ENCODE measurements around the gene ADARB2. TPM values are rescaled to one million over a fixed set of nuclear protein-coding genes. Genes with fewer than 3 reads are reported as not detected.

The ADARB2 gene
- total RNA-seq, 1 experiment from 2014 or later: not detected

- DNase-seq (ENCODE audit: low read depth): no peak
- in situ Hi-C loops (cut with HindIII; ENCODE audit: low pct_unique_long_range_greater_than_20kb, low sequenced_read_pairs): no loop called here
These were observed 165.6 kb downstream of the ADARB2 start for GRCh38 chr10:1571587-1572237.

DNA sequence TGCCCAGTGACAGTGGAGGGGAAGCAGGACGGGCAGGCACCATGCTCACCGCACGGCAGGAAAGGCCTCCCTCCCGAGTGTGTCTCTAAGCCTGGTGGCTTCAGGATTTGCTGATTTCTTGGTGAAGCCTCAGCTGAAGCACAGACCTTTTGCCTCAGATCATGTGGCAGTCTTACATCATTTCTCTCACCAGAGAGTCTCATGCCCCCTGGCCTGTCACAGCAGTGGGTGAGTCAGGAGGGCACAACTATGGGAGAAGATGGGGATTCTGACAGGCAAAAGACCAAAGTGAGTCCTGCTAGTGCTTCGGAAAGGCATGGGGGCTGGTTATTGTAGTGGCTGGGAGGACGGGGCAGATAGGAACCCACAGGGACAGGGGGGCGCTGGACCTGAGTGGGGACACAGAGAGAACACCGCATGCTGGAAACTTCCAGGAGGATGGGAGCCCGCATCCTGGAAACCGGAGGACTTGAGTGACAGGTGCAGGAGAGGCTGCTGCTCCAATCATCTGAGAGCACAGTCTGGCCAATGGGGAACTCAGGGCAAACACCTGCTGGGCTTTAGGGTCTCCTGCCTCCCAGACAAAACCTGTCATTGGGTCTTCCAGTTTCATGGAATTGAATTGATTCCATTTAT lies 166.8 kb downstream of the ADARB2 start:
- no peak for DNase-seq (ENCODE audit: low read depth)
- in situ Hi-C loops (cut with HindIII; ENCODE audit: low pct_unique_long_range_greater_than_20kb, low sequenced_read_pairs): no loop called here

- in situ Hi-C loops (cut with HindIII; ENCODE audit: low pct_unique_long_range_greater_than_20kb, low sequenced_read_pairs): no loop called here
- no peak for DNase-seq (ENCODE audit: low read depth)
These were observed 168.1 kb downstream of the ADARB2 start for GRCh38 chr10:1569208-1569607.

- in situ Hi-C loops (cut with HindIII; ENCODE audit: low pct_unique_long_range_greater_than_20kb, low sequenced_read_pairs): no loop called here
These were observed 169.4 kb downstream of the ADARB2 start for GRCh38 chr10:1567742-1568495.

DNA sequence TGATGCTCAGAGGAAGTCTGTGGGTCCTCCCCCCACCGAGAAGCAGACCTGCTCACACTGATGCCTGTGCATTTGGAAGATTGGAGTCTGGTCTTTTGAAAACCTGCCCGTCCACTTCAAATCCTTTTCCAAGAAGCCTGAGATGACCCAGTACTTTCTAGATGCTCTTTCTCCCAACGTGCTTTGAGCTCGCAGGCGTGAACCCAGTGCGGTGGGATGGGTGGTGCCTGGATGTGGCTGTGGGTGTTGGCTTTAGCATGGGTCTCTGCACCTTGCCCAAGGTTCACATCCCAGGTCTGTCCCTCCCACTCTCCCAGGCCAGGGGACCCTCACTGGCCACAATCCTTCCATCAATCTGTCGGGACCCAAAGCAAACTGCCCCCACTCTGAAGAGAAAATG lies 170.2 kb downstream of the ADARB2 start:
- DNase-seq (ENCODE audit: low read depth): no peak
- in situ Hi-C loops (cut with HindIII; ENCODE audit: low pct_unique_long_range_greater_than_20kb, low sequenced_read_pairs): no loop called here

More at GRCh38 chr10:1567742-1568495, 169.4 kb downstream of the ADARB2 start:
- no peak for DNase-seq (ENCODE audit: low read depth)

GRCh38 chr10:1564791-1565190 lies 172.5 kb downstream of the ADARB2 start:
- in situ Hi-C loops (cut with HindIII; ENCODE audit: low pct_unique_long_range_greater_than_20kb, low sequenced_read_pairs): no loop called here
- DNase-seq (ENCODE audit: low read depth): no peak

DNA sequence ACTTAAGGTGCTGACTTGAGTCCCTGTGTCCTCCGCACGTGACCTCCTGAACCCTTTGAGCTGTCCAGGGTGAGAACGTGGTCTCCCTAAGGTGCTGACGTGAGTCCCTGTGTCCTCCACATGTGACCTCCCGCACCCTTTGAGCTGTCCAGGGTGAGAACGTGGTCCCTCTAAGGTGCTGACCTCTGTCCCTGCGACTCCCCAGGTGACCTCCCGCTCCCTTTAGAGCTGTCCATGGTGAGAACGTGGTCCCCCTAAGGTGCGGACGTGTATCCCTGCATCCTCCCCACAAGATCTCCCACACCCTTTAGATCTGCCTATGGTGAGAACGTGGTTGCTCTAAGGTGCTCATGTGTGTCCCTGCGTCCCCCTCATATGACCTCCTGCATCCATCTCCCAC lies 174.3 kb downstream of the ADARB2 start:
- in situ Hi-C loops (cut with HindIII; ENCODE audit: low pct_unique_long_range_greater_than_20kb, low sequenced_read_pairs): no loop called here

GRCh38 chr10:1561731-1562337 lies 175.5 kb downstream of the ADARB2 start:
- in situ Hi-C loops (cut with HindIII; ENCODE audit: low pct_unique_long_range_greater_than_20kb, low sequenced_read_pairs): no loop called here
- DNase-seq (ENCODE audit: low read depth): no peak

More for the DNA sequence above, 174.3 kb downstream of the ADARB2 start:
- no peak for DNase-seq (ENCODE audit: low read depth)

GRCh38 chr10:1560535-1561192 lies 176.7 kb downstream of the ADARB2 start:
- in situ Hi-C loops (cut with HindIII; ENCODE audit: low pct_unique_long_range_greater_than_20kb, low sequenced_read_pairs): no loop called here
- no peak for DNase-seq (ENCODE audit: low read depth)

- in situ Hi-C loops (cut with HindIII; ENCODE audit: low pct_unique_long_range_greater_than_20kb, low sequenced_read_pairs): no loop called here
- DNase-seq (ENCODE audit: low read depth): no peak
These were observed 177.6 kb downstream of the ADARB2 start for GRCh38 chr10:1559761-1560160.

DNA sequence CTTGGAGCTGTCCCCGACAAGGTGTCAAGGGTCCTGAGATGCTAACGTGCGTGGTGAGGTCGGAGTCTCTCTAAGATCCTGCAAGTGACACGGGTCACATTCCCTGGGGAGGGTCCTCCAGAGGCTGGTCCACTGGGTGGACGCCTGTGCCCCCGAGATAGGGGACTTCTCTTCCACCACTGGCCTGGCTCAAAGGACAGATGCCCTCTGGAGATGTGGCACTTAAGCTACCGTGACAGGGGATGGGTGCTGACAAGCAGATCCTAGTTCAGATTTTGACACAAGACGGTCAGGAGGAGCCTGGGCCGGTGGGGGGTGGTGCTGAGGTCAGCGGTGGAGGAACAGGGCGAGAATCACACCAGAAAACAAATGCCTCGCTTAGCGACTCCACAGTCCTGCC lies 178.0 kb downstream of the ADARB2 start:
- in situ Hi-C loops (cut with HindIII; ENCODE audit: low pct_unique_long_range_greater_than_20kb, low sequenced_read_pairs): no loop called here
- DNase-seq (ENCODE audit: low read depth): no peak

DNA sequence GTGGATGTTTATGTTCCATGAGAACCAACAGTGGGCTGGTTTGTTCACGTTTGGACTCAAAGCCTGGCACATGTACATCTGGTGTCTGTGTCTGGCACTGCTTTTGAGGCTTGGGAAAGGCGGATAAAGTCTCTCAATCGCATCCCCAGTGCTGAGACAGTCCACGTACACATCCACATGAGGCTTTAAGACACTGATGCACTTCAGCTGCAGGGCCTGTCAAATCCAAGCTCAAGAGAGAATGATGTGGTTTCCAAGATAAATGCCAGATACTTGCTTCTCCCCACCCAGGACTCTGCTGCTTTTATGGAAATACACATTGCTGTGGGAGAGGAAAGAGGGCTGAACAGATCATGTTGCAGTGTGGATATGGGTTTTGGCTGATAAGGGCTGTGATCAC lies 178.4 kb downstream of the ADARB2 start:
- in situ Hi-C loops (cut with HindIII; ENCODE audit: low pct_unique_long_range_greater_than_20kb, low sequenced_read_pairs): no loop called here
- DNase-seq (ENCODE audit: low read depth): no peak

GRCh38 chr10:1557081-1557480 lies 180.2 kb downstream of the ADARB2 start:
- no peak for DNase-seq (ENCODE audit: low read depth)
- in situ Hi-C loops (cut with HindIII; ENCODE audit: low pct_unique_long_range_greater_than_20kb, low sequenced_read_pairs): no loop called here

GRCh38 chr10:1556496-1556895 lies 180.8 kb downstream of the ADARB2 start:
- in situ Hi-C loops (cut with HindIII; ENCODE audit: low pct_unique_long_range_greater_than_20kb, low sequenced_read_pairs): no loop called here
- DNase-seq (ENCODE audit: low read depth): no peak

GRCh38 chr10:1553951-1554350 lies 183.4 kb downstream of the ADARB2 start:
- in situ Hi-C loops (cut with HindIII; ENCODE audit: low pct_unique_long_range_greater_than_20kb, low sequenced_read_pairs): no loop called here
- no peak for DNase-seq (ENCODE audit: low read depth)

- in situ Hi-C loops (cut with HindIII; ENCODE audit: low pct_unique_long_range_greater_than_20kb, low sequenced_read_pairs): no loop called here
- no peak for DNase-seq (ENCODE audit: low read depth)
These were observed 184.2 kb downstream of the ADARB2 start for GRCh38 chr10:1552881-1553670.

DNA sequence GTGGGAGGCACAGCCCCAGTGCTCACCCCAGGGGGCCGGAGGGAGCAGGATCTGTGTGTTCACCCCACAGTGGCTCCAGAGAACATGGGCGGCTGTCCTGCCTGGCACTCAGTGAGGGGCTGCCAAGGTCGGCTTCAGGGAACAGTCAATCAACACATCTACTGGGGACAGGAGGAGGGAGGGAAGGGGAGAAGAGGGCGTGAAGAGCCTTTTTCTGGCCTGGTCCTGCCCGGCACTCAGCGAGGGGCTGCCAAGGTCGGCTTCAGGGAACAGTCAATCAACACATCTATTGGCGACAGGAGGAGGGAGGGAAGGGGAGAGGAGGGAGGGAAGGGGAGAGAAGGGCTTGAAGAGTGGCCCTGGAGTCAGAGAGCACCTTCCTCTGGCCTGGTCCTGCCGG lies 184.9 kb downstream of the ADARB2 start:
- DNase-seq (ENCODE audit: low read depth): no peak
- in situ Hi-C loops (cut with HindIII; ENCODE audit: low pct_unique_long_range_greater_than_20kb, low sequenced_read_pairs): no loop called here
